ELR (cell line): ENCODE data around the gene EIF4ENIF1.
A peak's percentile ranks its signal among the peaks of the same experiment; 100 is the strongest.
"Not testable (repeated sequence)": the region's sequence is repeated elsewhere in the genome, so short reads cannot be mapped to it uniquely, and the experiment has no call there.

ENCODE experiments used
- DNase-seq: peaks from one replicate; pipeline ENCODE4 v3.0.0-alpha.2; 2015; ENCODE audit warnings: low read depth

EIF4ENIF1 gene

DNA sequence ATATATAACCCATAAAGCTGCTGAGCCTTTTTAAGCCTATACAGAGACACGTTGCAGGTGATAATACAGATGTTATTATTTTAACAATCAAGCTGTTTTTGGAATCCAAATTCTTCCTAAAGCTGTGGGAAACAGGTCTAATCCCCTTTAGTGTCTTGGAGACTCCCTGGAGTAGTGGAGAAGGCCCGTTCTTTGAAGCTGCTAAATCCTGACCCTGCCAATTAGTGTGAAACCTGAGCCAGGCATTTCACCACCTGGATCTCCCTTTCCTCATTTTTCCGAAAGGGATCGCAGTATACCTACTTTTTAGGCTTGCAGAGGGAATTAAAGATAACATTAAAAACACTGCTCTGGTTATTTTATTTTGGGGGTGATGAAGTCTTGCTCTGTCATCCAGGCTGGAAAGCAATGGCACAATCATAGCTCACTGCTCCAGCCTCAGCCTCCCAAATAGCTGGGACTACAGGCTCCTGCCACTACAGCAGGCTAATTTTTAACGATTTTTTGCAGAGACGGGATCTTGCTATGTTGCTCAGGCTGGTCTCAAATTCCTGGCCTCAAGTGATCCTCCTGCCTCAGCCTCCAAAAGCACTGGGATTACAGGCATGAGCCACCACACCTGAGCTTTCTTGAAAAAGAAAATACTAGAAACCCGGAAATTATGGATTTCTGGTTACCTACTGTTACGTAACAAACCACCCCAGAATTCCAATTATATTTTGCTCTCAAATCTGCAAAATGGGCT is 1.7 kb upstream of the EIF4ENIF1 start:
- no peak for DNase-seq

GRCh38 chr22:31490496-31490925 is 869 bp upstream of the EIF4ENIF1 start:
- DNase-seq: peak; percentile 86

GRCh38 chr22:31488988-31489617 is 539 bp downstream of the EIF4ENIF1 start:
- DNase-seq: peak; percentile 54

GRCh38 chr22:31488346-31488883 is 1.2 kb downstream of the EIF4ENIF1 start:
- peak; percentile 4 for DNase-seq

DNA sequence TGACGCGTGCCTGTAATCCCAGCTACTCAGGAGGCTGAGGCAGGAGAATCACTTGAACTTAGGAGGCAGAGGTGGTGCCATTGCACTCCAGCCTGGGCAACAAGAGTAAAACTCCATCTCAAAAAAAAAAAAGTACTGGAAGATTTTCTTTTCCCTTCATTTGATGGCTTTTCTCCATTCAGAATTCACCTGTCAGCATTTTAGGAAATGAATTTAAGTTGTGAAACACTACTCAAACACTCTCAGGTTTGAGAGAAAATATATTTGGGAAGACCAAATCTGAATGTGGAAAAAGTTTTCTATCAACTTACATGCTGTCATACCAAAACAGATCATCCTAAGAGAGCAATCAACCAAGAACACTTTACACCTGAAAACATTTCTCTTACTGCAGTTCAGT is 2.7 kb downstream of the EIF4ENIF1 start:
- DNase-seq: no peak

- not testable (repeated sequence) for DNase-seq
Measured at GRCh38 chr22:31486369-31486768, 3.3 kb downstream of the EIF4ENIF1 start.

DNA sequence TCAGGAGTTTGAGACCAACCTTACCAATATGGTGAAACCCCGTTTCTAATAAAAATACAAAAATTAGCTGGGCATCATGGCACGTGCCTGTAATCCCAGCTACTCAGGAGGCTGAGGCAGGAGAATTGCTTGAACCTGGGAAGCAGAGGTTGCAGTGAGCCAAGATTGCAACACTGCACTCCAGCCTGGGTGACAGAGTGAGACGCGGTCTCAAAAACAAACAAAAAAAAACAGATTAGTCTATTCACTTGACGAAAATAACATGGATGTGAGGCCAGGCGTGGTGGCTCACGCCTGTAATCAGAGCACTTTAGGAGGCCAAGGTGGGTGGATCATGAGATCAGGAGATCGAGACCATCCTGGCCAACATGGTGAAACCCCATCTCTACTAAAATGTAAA is 7.2 kb downstream of the EIF4ENIF1 start:
- DNase-seq: not testable (repeated sequence)

DNA sequence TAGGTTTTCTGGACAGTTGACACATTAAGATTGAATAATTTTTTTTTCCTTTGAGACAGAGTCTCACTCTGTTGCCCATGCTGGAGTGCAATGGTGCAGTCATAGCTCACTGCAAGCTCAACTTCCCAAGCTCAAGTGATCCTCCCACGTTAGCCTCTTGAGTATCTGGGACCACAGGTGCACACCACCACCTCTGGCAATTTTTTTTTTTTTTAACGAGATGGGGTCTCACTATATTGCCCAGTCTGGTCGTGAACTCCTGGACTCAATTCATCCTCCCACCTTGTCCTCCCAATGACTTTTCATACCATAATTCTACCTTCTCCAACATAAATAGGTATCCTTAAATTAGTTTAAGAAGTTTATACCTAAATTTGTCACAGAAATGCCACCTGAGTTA is 8.5 kb downstream of the EIF4ENIF1 start:
- no peak for DNase-seq

DNA sequence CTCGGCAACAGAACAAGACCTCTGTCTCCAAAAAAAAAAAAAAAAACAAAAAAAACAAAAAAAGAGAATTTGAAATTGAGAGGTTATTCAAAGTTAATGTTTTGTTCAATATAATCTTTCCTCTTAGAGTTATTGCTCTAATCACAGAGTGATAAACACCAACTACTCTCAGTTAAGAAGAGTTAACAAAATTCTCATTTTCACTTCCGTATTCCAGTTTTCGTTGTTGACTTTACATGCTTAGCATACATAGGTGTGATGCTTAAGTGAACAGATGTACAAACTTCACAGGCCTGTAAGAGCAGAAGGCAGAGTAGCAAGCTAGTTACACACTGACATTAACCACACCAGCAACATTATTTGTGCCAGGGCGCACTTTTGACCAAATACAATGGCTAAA is 12.3 kb downstream of the EIF4ENIF1 start:
- DNase-seq: no peak

DNA sequence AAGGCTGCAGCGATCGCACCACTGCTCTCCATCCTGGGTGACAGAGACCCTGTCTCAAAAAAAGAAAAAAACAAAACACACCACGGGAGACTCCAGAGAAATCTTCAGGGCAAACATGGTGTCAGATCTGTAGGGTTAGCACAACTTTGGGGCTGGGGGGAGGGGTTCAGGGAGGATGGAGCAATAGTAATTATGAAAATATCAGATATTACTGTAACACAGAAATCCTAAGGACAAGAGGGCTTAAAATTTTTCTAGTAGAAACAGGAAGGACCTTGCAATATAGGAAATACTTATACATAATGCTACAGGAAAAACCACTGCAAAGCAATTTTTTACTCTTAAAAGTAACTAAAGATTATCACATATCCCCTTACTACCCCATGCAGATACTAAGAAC is 13.8 kb downstream of the EIF4ENIF1 start:
- no peak for DNase-seq

DNA sequence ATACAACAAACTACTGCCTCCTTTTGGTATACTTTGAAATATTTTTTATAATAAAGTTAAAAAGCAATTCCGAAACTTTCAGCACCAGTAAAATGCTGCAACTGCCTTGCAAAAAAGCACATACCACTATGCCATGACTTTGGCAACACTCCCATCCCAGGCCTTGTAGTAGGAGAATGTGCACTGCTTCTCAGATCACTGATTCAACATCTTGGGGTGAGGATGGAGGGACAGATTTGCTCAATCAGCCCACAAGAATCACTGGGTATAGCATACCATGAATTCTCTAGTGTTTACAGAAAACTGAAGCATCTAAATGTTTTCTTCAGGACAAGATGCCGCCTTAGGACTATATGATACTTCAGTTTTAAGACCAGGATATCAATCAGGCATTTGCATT is 14.9 kb downstream of the EIF4ENIF1 start:
- DNase-seq: no peak

DNA sequence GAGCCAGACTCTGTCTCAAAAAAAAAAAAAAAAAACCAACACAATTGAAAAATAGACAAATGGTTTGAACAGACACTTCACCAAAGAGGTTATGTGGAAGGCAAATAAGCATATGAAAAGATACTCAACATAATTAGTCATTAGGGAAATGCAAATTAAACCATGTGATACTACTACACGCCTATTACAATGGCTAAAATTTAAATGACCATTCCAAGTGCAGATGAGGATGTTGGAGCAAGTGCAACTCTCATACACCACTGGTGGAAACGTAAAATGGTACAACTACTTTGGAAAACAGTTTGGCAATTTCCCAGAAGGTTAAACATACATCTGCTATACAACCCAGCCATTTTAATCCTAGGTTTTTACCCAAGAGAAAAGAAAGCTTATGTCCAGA is 24.3 kb downstream of the EIF4ENIF1 start:
- no peak for DNase-seq

DNA sequence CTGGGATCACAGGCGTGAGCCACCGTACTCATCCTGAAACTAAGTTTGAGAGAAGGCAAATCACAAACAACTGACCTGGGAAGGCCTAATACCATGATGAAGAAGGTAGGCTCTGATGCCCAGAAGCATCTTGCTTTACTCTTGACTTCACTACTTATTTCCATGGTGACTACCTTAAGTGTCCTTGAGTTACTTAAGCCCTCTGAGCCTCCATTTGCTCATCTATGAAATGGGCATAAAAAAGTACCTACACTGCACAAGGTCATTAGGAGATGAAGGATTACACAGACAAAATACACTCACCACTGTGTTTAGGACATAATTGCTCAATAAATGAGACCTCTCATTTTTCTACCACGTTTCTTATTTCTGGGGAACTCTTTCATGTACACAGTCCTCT is 27.9 kb downstream of the EIF4ENIF1 start:
- DNase-seq: no peak

DNA sequence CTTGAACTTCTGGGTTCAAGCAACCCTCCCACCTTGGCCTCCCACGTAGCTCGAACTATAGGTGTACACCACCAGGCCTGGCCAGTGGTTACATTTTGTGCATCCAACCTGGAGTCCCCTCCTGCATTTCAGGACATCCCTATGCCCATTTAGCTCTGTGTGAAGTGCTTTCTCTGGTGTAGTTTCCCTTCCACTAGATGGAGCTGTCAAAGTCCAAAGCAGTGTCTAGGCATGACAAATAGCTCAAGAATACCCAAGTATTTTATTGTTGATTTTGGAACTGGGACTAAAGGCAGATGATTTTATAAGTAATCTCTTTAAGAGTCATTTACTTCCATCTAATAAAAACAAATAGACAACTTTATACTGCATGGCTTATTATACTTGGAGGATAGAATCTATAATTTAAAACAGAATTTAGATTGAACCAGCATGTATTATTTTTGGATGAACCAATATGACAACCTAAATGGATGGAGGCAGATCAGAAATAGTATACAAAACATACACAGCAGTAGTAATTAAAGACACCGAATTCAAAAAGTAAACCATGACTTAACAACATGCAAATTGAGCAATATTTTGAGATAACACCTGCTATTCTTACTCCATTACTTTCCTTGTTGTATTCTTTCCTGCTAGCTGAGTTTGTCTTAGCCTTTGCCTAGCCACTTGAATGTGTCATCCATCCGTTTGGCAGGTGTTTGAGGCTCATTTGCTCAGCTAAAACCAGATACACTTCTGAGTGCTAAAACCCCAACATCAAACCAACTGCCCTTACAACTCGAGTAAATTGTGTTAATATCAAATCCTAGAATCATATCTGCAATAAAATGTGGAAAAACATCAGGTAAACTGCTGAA is 37.7 kb downstream of the EIF4ENIF1 start:
- peak; percentile 65 for DNase-seq

- DNase-seq: no peak
Measured at GRCh38 chr22:31449506-31449905, 40.1 kb downstream of the EIF4ENIF1 start.

- no peak for DNase-seq
Measured at GRCh38 chr22:31448382-31448781, 41.3 kb downstream of the EIF4ENIF1 start.

GRCh38 chr22:31447337-31447736 is 42.3 kb downstream of the EIF4ENIF1 start:
- no peak for DNase-seq

DNA sequence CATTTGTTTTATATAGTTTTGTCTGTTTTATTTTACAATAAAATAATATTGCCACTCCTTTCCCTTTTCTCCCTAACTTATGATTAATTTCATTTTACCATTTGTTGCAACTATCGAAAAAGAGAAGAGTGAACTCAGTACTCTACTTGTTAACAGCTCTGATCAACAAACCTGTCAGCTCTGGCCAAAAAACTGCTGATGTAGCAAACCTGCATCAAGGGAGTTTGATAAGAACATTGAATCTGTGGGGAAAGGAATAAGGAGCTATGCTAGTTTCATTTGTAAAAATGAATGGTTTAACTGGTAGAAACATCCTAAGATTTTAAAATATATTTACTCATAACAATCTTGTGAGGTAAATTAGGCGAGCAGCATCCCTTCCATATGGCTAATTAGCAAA is 42.9 kb downstream of the EIF4ENIF1 start:
- no peak for DNase-seq

- no peak for DNase-seq
Measured at GRCh38 chr22:31446208-31446607, 43.4 kb downstream of the EIF4ENIF1 start.

- no peak for DNase-seq
Measured at GRCh38 chr22:31445642-31446041, 44.0 kb downstream of the EIF4ENIF1 start.

GRCh38 chr22:31443516-31443915 is 46.1 kb downstream of the EIF4ENIF1 start:
- DNase-seq: no peak

DNA sequence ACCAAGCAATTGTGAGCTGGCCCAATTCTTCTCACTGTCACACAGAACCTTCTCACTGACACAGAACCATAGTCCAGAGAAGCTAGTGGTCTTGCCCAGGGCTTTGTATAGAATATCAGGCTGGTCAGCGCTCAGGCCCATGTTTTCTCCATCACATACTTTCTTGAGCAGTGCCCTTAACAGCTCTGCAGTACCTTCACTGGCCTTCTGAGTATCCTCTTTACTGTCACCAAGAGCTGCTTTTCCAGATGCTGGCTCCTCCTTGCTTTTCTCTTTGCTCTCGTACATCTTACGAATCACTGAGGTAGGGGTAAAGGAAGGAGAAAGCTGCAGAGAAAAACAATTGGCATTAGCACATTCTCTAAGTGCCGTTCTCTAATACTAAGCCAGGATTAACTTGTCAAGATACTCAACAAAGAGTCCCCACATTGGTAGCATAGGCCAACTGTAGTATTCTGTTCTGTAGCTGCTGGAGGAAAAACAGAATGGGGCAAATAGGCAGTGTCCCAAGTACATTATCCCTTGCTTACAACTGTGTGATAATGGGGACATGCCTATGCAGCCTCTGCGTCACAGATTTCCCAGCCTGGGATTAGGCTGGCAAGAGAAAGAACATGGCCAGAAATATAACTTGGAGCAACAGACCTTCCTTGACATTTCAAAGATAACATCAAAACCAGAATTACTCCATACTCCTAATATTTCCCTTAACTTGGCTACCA is 46.7 kb downstream of the EIF4ENIF1 start:
- no peak for DNase-seq
